Spleen (tissue), 11 donors: Measurements from ENCODE around the gene ZNF570. TPM values are rescaled to one million over a fixed set of nuclear protein-coding genes. Genes with fewer than 3 reads are reported as not detected.

Source experiments
- DNase-seq: peaks from one replicate; pipeline ENCODE4 v3.0.0-alpha.2; 2020
- H3K27ac ChIP-seq, 8 donors: fragments of 200-600 bp; sonication (generic) in 7 of 8; 1 replicate in 4 of 8; 2 replicates in 4 of 8; pipeline versions ENCODE4 v1.5.0 to v1.8.0; 2016 to 2021; ENCODE audit warnings: inconsistent platforms in 4 of 8, mild to moderate bottlenecking in 4 of 8, moderate library complexity in 1 of 8
- H3K27me3 ChIP-seq, 7 donors: fragments of 200-600 bp; sonication (generic) in 6 of 7; replicated peaks in 1 of 7; 1 replicate in 4 of 7; 2 replicates in 3 of 7; pipeline versions ENCODE4 v1.5.0 to v1.8.0; 2016 to 2021; ENCODE audit warnings: inconsistent platforms in 3 of 7, mild to moderate bottlenecking in 1 of 7
- H3K36me3 ChIP-seq, 6 donors: fragments of 200-600 bp; sonication (generic) in 5 of 6; 1 replicate in 4 of 6; 2 replicates in 2 of 6; pipeline versions ENCODE4 v1.5.0 to v1.8.0; 2016 to 2021; ENCODE audit warnings: inconsistent platforms in 2 of 6
- H3K4me1 ChIP-seq, 6 donors: fragments of 200-600 bp; sonication (generic) in 5 of 6; 1 replicate in 3 of 6; 2 replicates in 3 of 6; pipeline versions ENCODE4 v1.5.0 to v1.8.0; 2016 to 2021; ENCODE audit warnings: inconsistent platforms in 3 of 6
- H3K4me3 ChIP-seq, 8 donors: fragments of 200-600 bp; sonication (generic) in 7 of 8; 1 replicate in 4 of 8; 2 replicates in 4 of 8; pipeline versions ENCODE4 v1.5.0 to v1.8.0; 2016 to 2021; ENCODE audit warnings: inconsistent platforms in 4 of 8, mild to moderate bottlenecking in 4 of 8, moderate library complexity in 2 of 8
- H3K9me3 ChIP-seq, 8 donors: fragments of 200-600 bp; sonication (generic) in 7 of 8; 1 replicate in 4 of 8; 2 replicates in 4 of 8; pipeline versions ENCODE4 v1.5.0 to v1.8.0; 2016 to 2021; ENCODE audit warnings: inconsistent platforms in 4 of 8
- CTCF ChIP-seq, 11 experiments: fragments of 200-600 bp in 7 of 11; fragments of 450-650 bp in 4 of 11; sonication (generic) in 4 of 11; IDR thresholded peaks in 8 of 11; conservative IDR thresholded peaks in 3 of 11; 1 replicate in 7 of 11; 2 replicates in 4 of 11; pipeline versions ENCODE4 v1.4.0 to v1.8.0; 2016 to 2021; ENCODE audit warnings: antibody characterized with exemption in 11 of 11, inconsistent platforms in 4 of 11, mild to moderate bottlenecking in 1 of 11
- POLR2A ChIP-seq, 3 donors: fragments of 450-650 bp; IDR thresholded peaks; one replicate each; pipeline ENCODE4 v1.5.1; 2017; ENCODE audit warnings: antibody characterized with exemption in 3 of 3, mild to moderate bottlenecking in 1 of 3
- POLR2AphosphoS5 ChIP-seq, 3 donors: sonication (generic); formaldehyde crosslinking; IDR thresholded peaks; one replicate each; pipeline ENCODE4 v1.5.1; 2017; ENCODE audit warnings: antibody characterized with exemption in 3 of 3
- WGBS, 5 donors: extraction: QIAGEN DNeasy Blood & Tissue Kit in 3 of 5; methylation state at CpG; one replicate each; pipeline versions ENCODE4 v1.1.5 to v1.1.7; 2013 to 2018; 5-methylcytosine and 5-hydroxymethylcytosine counted together
- intact Hi-C: fragments of 100-400 bp; cut with DNase I; formaldehyde crosslinking; loops from one replicate; pipeline ENCODE4 v1.15.0; 2023; ENCODE audit warnings: low total_unique reads
- polyA plus RNA-seq, 3 donors: library from polyadenylated mRNA; stranded (reverse); fragments of 200-250 nt; gene quantifications; one replicate each; pipeline ENCODE4 v1.2.1, GENCODE V29; 2013
- total RNA-seq, 7 donors: library from RNA; depleted of rRNA in 3 of 7; stranded (reverse); fragments of >200 nt in 3 of 7; fragmentation: NEBNext Ultra II Directional in 4 of 7; extraction: Animal tissue kit (Norgen Biotek cat#: 25700) in 4 of 7; gene quantifications; one replicate each; pipeline versions ENCODE4 v1.1.0 to v1.2.1, GENCODE V29; 2016 to 2021
- donor health status: healthy with polysubstance abuse.
- donor health status: DM: no; HTN: no; CAD: no; lungs with moderate emphysema.
- donor health status: DM: no; HTN: no; CAD: no.
- donor health status: Bipolar disorder and iron deficiency.
- donor health status: healthy.
- donor health status: DM: no; HTN: no; CAD: no.
- donor health status: DM: yes; HTN: yes; CAD: no.

ZNF570 gene
- total and polyA plus RNA-seq, 10 donors = 1.3 to 14.7 (median 6.0) TPM

- no peak for DNase-seq
- intact Hi-C loops = no loop called here
- TF ChIP-seq POLR2AphosphoS5 (IDR thresholded peaks at IDR 0.05) = no peak
- TF ChIP-seq CTCF (IDR thresholded peaks at IDR 0.05 in 8 of 11, conservative IDR thresholded peaks at IDR 0.05 in 3 of 11) = no peak
- TF ChIP-seq POLR2A (IDR thresholded peaks at IDR 0.05) = no peak
- WGBS, 5 donors = 89 to 99% (median 96%) methylated on average over 8 of the region's 8 CpGs
- Histone ChIP-seq H3K9me3 (peaks cover 82 to 100% (median 100%) of the 10 kb centered on the region in 8 donors), H3K36me3 (peaks cover 28 to 74% (median 64%) of the 10 kb centered on the region in 6 donors), H3K27me3 (no peaks in the 10 kb centered on the region), H3K27ac (no peak overlapping the region), H3K4me1 (no peaks in the 10 kb centered on the region), H3K4me3 (peak overlapping the region in 1 of 8 donors; percentile 10)
Measured at GRCh38 chr19:37484406-37485168, 15.4 kb downstream of the ZNF570 start.

GRCh38 chr19:37492213-37492612 is 23.1 kb downstream of the ZNF570 start:
- Histone ChIP-seq H3K4me1 (no peaks in the 10 kb centered on the region), H3K9me3 (peaks cover 28 to 100% (median 100%) of the 10 kb centered on the region in 8 donors), H3K27ac (no peak overlapping the region), H3K4me3 (no peak overlapping the region), H3K27me3 (no peaks in the 10 kb centered on the region), H3K36me3 (no peaks in the 10 kb centered on the region)
- WGBS, 5 donors = 74 to 78% (median 76%) methylated on average over 3 of the region's 3 CpGs
- intact Hi-C loops = no loop called here
- no peak for DNase-seq
- TF ChIP-seq CTCF (IDR thresholded peaks at IDR 0.05 in 8 of 11, conservative IDR thresholded peaks at IDR 0.05 in 3 of 11) (no peak), POLR2A (IDR thresholded peaks at IDR 0.05) (no peak), POLR2AphosphoS5 (IDR thresholded peaks at IDR 0.05) (no peak)

- Histone ChIP-seq H3K27ac (peak overlapping the region; percentile 90 to 96 (median 93)), H3K27me3 (no peaks in the 10 kb centered on the region), H3K4me1 (peaks cover 10 to 23% (median 15%) of the 10 kb centered on the region in 6 donors), H3K4me3 (peak overlapping the region; percentile 46 to 84 (median 68)), H3K9me3 (peaks cover 2 to 90% (median 68%) of the 10 kb centered on the region in 8 donors), H3K36me3 (peaks cover 2 to 42% (median 6%) of the 10 kb centered on the region in 6 donors)
- peak in 1 of 3 donors; percentile 77 for TF ChIP-seq POLR2AphosphoS5 (IDR thresholded peaks at IDR 0.05)
- TF ChIP-seq CTCF (IDR thresholded peaks at IDR 0.05 in 8 of 11, conservative IDR thresholded peaks at IDR 0.05 in 3 of 11) = no peak
- 4 to 7% (median 7%) methylated on average over 12 of the region's 12 CpGs for WGBS, 5 donors
- intact Hi-C loops = no loop called here
- no peak for DNase-seq
Measured at GRCh38 chr19:37505958-37506386, 36.8 kb downstream of the ZNF570 start.
